ENCODE measurements around the gene ABLIM2. TPM values are rescaled to one million over a fixed set of nuclear protein-coding genes. Genes with fewer than 3 reads are reported as not detected.

Gene ABLIM2
- polyA plus RNA-seq, 2 of the 4 experiments (the other 2 are of a cell fraction) = 0.21 to 0.40 TPM

- ChIA-PET POLR2A (interaction anchor here (0.8 to 1.7 kb wide), 4 partner anchors 20 to 134 kb away, joined by 3 to 9 read pairs (median 4); no protein-coding TSS in a partner anchor), CTCF (interaction anchor here (1.0 to 4.5 kb wide), 7 partner anchors 11 to 137 kb away, joined by 3 to 17 read pairs (median 5); no protein-coding TSS in a partner anchor)
- H3K4me1 ChIP-seq = peaks cover 57% of the 10 kb centered on the region
- DNase-seq (ENCODE audit: low read depth in 1 of 2, low spot score in 1 of 2) (peak; percentile 69 to 81), ATAC-seq (peak; percentile 82 to 85), FAIRE-seq (no peak)
- no peak for TF ChIP-seq NPAS2 (CRISPR knock-in tag; IDR thresholded peaks at IDR 0.05; ENCODE audit: borderline replicate concordance)
- TF ChIP-seq RNF2 (IDR thresholded peaks at IDR 0.05; ENCODE audit: borderline replicate concordance, low read depth) = no peak
- TF ChIP-seq SMC3 (IDR thresholded peaks at IDR 0.05) = no peak
- peak in 1 of 2 experiments; percentile 63; a peak in 1 of 5 replicates for TF ChIP-seq JUN (IDR thresholded peaks at IDR 0.05)
- TF ChIP-seq RARB (CRISPR knock-in tag; IDR thresholded peaks at IDR 0.05) = no peak
- no peak for TF ChIP-seq ZC3H11A (IDR thresholded peaks at IDR 0.05)
- no peak for TF ChIP-seq HOXB13 (CRISPR knock-in tag; IDR thresholded peaks at IDR 0.05; ENCODE audit: low read depth)
- TF ChIP-seq POLR2A (IDR thresholded peaks at IDR 0.05; ENCODE audit: low read length) = peak; percentile 26; the same call in 1 of the 2 replicates
- TF ChIP-seq GATA3 (IDR thresholded peaks at IDR 0.05; ENCODE audit: borderline replicate concordance) = no peak
- no peak for TF ChIP-seq MAFK (IDR thresholded peaks at IDR 0.05; ENCODE audit: partially characterized antibody)
- TF ChIP-seq PHF8 (IDR thresholded peaks at IDR 0.05; ENCODE audit: borderline replicate concordance, low read depth) = peak; percentile 22; the same call in 1 of the 2 replicates
- TF ChIP-seq PBX3 (IDR thresholded peaks at IDR 0.05) = no peak
- TF ChIP-seq EHF (CRISPR knock-in tag; IDR thresholded peaks at IDR 0.05) = no peak
- TF ChIP-seq KDM5A (IDR thresholded peaks at IDR 0.05) = no peak
- TF ChIP-seq NR3C1 (IDR thresholded peaks at IDR 0.05) = no peak
- no peak for TF ChIP-seq CTCF (IDR thresholded peaks at IDR 0.05)
- TF ChIP-seq ELK1 (IDR thresholded peaks at IDR 0.05; ENCODE audit: low read depth, low read length) = no peak
- no peak for TF ChIP-seq EP300 (IDR thresholded peaks at IDR 0.05)
- no peak for TF ChIP-seq HDAC2 (IDR thresholded peaks at IDR 0.05)
- no peak for TF ChIP-seq EHMT2 (IDR thresholded peaks at IDR 0.05; ENCODE audit: low read depth)
- no CpG with 5 or more reads among the region's 96 CpGs for WGBS (ENCODE audit: missing lambda C conversion rate)
- peak within 1 kb of the TSS; percentile 98 for H3K4me3 ChIP-seq
- peak within 1 kb of the TSS; percentile 95 for H3K4me2 ChIP-seq
- H3K27ac ChIP-seq = peak within 1 kb of the TSS; percentile 93 to 100
- H3K9me3 ChIP-seq = no peaks in the 10 kb centered on the region
Observed at GRCh38 chr4:7939377-7940108, 219.1 kb downstream of the ABLIM2 start, which contains the start of gene AFAP1. TSS of gene AFAP1 (minus strand) at chr4:7939861. CDS start at chr4:7872078, 67,783 bp downstream.

GRCh38 chr4:7938609-7939376 is 219.8 kb downstream of the ABLIM2 start:
- Histone ChIP-seq H3K4me2 (peak overlapping the region; percentile 95), H3K9me3 (no peaks in the 10 kb centered on the region), H3K4me1 (peaks cover 61% of the 10 kb centered on the region), H3K4me3 (peak overlapping the region; percentile 98), H3K27ac (peak overlapping the region; percentile 93 to 100)
- 6% methylated on average over 12 of the region's 75 CpGs for WGBS (ENCODE audit: missing lambda C conversion rate)
- POLR2A ChIA-PET = interaction anchor here (1.0 to 1.4 kb wide), 4 partner anchors 9 to 62 kb away, joined by 3 to 4 read pairs (median 3); no protein-coding TSS in a partner anchor
- TF ChIP-seq FOXS1 (CRISPR knock-in tag; IDR thresholded peaks at IDR 0.05) = no peak
- TF ChIP-seq JUN (IDR thresholded peaks at IDR 0.05) = 0 out of 5 replicates have a peak, but pooled peaks of 1 of the 2 experiments have one; percentile 17
- no peak for TF ChIP-seq CHD2 (IDR thresholded peaks at IDR 0.05; ENCODE audit: low read length, partially characterized antibody)
- no peak for TF ChIP-seq POLR2A (IDR thresholded peaks at IDR 0.05; ENCODE audit: low read length)
- TF ChIP-seq, protein P1, sequence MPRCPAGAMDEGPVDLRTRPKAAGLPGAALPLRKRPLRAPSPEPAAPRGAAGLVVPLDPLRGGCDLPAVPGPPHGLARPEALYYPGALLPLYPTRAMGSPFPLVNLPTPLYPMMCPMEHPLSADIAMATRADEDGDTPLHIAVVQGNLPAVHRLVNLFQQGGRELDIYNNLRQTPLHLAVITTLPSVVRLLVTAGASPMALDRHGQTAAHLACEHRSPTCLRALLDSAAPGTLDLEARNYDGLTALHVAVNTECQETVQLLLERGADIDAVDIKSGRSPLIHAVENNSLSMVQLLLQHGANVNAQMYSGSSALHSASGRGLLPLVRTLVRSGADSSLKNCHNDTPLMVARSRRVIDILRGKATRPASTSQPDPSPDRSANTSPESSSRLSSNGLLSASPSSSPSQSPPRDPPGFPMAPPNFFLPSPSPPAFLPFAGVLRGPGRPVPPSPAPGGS (IDR thresholded peaks at IDR 0.05) = no peak
- TF ChIP-seq ZNF302 (CRISPR knock-in tag; IDR thresholded peaks at IDR 0.05) = no peak
- TF ChIP-seq, protein P2, sequence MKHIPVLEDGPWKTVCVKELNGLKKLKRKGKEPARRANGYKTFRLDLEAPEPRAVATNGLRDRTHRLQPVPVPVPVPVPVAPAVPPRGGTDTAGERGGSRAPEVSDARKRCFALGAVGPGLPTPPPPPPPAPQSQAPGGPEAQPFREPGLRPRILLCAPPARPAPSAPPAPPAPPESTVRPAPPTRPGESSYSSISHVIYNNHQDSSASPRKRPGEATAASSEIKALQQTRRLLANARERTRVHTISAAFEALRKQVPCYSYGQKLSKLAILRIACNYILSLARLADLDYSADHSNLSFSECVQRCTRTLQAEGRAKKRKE (CRISPR knock-in tag; IDR thresholded peaks at IDR 0.05; ENCODE audit: low read depth) = no peak
- TF ChIP-seq USF2 (IDR thresholded peaks at IDR 0.05) = no peak
- TF ChIP-seq RCOR1 (IDR thresholded peaks at IDR 0.05; ENCODE audit: low read depth, low read length) = no peak
- peak; percentile 71 to 73 for ATAC-seq
- FAIRE-seq = no peak
- peak in 1 of 2 experiments; percentile 21 for DNase-seq (ENCODE audit: low read depth in 1 of 2, low spot score in 1 of 2)
- CTCF ChIA-PET = interaction anchor here (0.6 to 4.5 kb wide), 10 partner anchors 9 to 179 kb away, joined by 3 to 17 read pairs (median 4); no protein-coding TSS in a partner anchor
